Karpas-422 (cell line): ENCODE data around the gene SLC25A22. TPM values are rescaled to one million over a fixed set of nuclear protein-coding genes. Genes with fewer than 3 reads are reported as not detected.
A peak's percentile ranks its signal among the peaks of the same experiment; 100 is the strongest.

ENCODE experiments used
- DNase-seq: peaks from one replicate; pipeline ENCODE4 v3.0.0-alpha.2; 2015
- H2AFZ ChIP-seq: fragments of 200-600 bp; sonication (generic); 2 replicates; pipeline ENCODE4 v1.6.1; 2014; ENCODE audit warnings: antibody characterized with exemption, low read length, mixed read lengths
- H3K27ac ChIP-seq: fragments of 200-600 bp; sonication (generic); 2 replicates; pipeline ENCODE4 v1.5.1; 2014; ENCODE audit warnings: mild to moderate bottlenecking, low read length, moderate library complexity
- H3K27me3 ChIP-seq: fragments of 200-600 bp; sonication (generic); 2 replicates; pipeline ENCODE4 v1.6.1; 2014; ENCODE audit warnings: low read length, mixed read lengths
- H3K36me3 ChIP-seq: fragments of 200-600 bp; sonication (generic); 2 replicates; pipeline ENCODE4 v1.6.1; 2014; ENCODE audit warnings: low read length, mixed read lengths; ENCODE audit not compliant: insufficient read depth
- H3K4me1 ChIP-seq: fragments of 200-600 bp; sonication (generic); 2 replicates; pipeline ENCODE4 v1.6.1; 2014; ENCODE audit warnings: mild to moderate bottlenecking, low read length, mixed read lengths
- H3K4me2 ChIP-seq: fragments of 200-600 bp; sonication (generic); 2 replicates; pipeline ENCODE4 v1.6.1; 2014; ENCODE audit warnings: low read length, low read depth, mild to moderate bottlenecking; ENCODE audit not compliant: poor library complexity, severe bottlenecking
- H3K4me3 ChIP-seq: fragments of 200-600 bp; sonication (generic); 2 replicates; pipeline ENCODE4 v1.5.1; 2014; ENCODE audit warnings: mild to moderate bottlenecking, antibody characterized with exemption, low read length, mixed read lengths
- H3K79me2 ChIP-seq: fragments of 200-600 bp; sonication (generic); 2 replicates; pipeline ENCODE4 v1.6.1; 2014; ENCODE audit warnings: mild to moderate bottlenecking, low read length, mixed read lengths
- H3K9ac ChIP-seq: fragments of 200-600 bp; sonication (generic); 2 replicates; pipeline ENCODE4 v1.6.0; 2014; ENCODE audit warnings: low read length
- H3K9me2 ChIP-seq: fragments of 200-600 bp; sonication (generic), shearing (Covaris generic); replicated peaks from 2 replicates; pipeline ENCODE4 v1.6.0; 2014; ENCODE audit warnings: mild to moderate bottlenecking, low read length, moderate library complexity; ENCODE audit not compliant: insufficient read depth
- H3K9me3 ChIP-seq: fragments of 300-700, 200-600 bp; sonication (generic); 2 replicates; pipeline ENCODE4 v1.6.1; 2014; ENCODE audit warnings: low read length, mixed read lengths
- H4K20me1 ChIP-seq: fragments of 200-600 bp; sonication (generic); 2 replicates; pipeline ENCODE4 v1.6.1; 2014; ENCODE audit warnings: mild to moderate bottlenecking, antibody characterized with exemption, low read length, low read depth; ENCODE audit not compliant: insufficient read depth
- total RNA-seq: library from RNA; depleted of rRNA; stranded (reverse); fragments of >200 nt; shearing (Covaris generic); gene quantifications from 2 replicates; pipeline ENCODE4 v1.2.3, GENCODE V29; 2014; ENCODE audit warnings: low replicate concordance

SLC25A22 gene
- total RNA-seq, 1 experiment from 2014 or later, result 9.3 TPM

- H3K4me1 ChIP-seq, result peaks cover 56% of the 10 kb centered on the region
- H4K20me1 ChIP-seq, result peaks cover 28% of the 10 kb centered on the region; the same call in 1 of the 2 replicates
- no peak overlapping the region for H3K4me2 ChIP-seq
- peak; percentile 44 for DNase-seq
- no peaks in the 10 kb centered on the region for H3K36me3 ChIP-seq
- no peaks in the 10 kb centered on the region for H3K27me3 ChIP-seq
- H3K9ac ChIP-seq, result no peak overlapping the region
- H3K9me2 ChIP-seq, result no peaks in the 10 kb centered on the region
- no peak overlapping the region for H3K4me3 ChIP-seq
- no peak overlapping the region for H3K27ac ChIP-seq
- H2AFZ ChIP-seq, result no peak overlapping the region
- H3K9me3 ChIP-seq, result no peaks in the 10 kb centered on the region
- no peaks in the 10 kb centered on the region for H3K79me2 ChIP-seq
Measured at GRCh38 chr11:831118-831864, 33.2 kb upstream of the SLC25A22 start.

DNA sequence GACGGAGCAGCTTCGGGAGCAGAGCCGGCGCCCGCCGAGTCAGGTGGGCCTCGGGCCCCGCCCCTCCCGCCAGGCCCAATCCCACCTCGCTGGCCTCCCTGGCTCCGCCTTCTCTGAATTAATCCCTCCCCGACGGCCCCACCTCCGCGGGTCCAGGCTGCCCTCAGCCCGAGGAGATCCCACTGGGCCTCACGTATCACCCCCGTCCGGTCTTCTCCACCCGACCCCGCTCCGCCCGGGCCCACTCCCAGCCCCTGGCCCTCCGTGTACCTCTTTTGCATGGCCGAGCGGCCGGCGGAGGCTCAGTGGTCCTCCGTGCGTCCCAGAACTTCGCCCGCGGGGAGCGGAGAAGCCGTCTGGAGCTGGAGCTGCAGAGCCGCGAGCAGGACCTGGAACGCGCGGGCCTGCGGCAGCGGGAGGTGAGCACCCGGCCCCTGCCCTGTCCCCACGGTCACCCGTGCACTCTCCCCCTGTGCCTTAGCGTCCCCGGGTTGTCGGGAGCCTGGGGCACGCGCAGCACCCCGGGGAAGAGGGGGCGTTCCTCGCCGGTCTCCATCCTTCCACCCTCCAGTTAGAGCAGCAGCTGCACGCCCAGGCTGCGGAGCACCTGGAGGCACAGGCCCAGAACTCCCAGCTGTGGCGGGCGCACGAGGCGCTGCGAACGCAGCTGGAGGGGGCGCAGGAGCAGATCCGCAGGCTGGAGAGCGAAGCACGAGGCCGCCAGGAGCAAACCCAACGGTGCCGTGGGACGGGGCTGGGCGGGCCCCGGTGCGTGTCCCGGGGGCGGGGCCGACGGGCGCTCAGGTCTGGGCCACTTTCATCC is 32.4 kb upstream of the SLC25A22 start:
- DNase-seq, result peak; percentile 92
- no peaks in the 10 kb centered on the region for H3K9me2 ChIP-seq
- no peak overlapping the region for H2AFZ ChIP-seq
- H3K9me3 ChIP-seq, result no peaks in the 10 kb centered on the region
- H3K79me2 ChIP-seq, result no peaks in the 10 kb centered on the region
- H3K36me3 ChIP-seq, result no peaks in the 10 kb centered on the region
- H3K27ac ChIP-seq, result no peak overlapping the region
- peaks cover 56% of the 10 kb centered on the region for H3K4me1 ChIP-seq
- H3K4me3 ChIP-seq, result peak overlapping the region; percentile 68
- H4K20me1 ChIP-seq, result peaks cover 34% of the 10 kb centered on the region
- peak overlapping the region; percentile 63; the same call in 1 of the 2 replicates for H3K9ac ChIP-seq
- no peaks in the 10 kb centered on the region for H3K27me3 ChIP-seq
- H3K4me2 ChIP-seq, result peak overlapping the region; percentile 90

GRCh38 chr11:829847-830294 is 31.8 kb upstream of the SLC25A22 start:
- Histone ChIP-seq H3K4me3 (peak overlapping the region; percentile 68), H3K27me3 (no peaks in the 10 kb centered on the region), H3K4me1 (peaks cover 56% of the 10 kb centered on the region)

DNA sequence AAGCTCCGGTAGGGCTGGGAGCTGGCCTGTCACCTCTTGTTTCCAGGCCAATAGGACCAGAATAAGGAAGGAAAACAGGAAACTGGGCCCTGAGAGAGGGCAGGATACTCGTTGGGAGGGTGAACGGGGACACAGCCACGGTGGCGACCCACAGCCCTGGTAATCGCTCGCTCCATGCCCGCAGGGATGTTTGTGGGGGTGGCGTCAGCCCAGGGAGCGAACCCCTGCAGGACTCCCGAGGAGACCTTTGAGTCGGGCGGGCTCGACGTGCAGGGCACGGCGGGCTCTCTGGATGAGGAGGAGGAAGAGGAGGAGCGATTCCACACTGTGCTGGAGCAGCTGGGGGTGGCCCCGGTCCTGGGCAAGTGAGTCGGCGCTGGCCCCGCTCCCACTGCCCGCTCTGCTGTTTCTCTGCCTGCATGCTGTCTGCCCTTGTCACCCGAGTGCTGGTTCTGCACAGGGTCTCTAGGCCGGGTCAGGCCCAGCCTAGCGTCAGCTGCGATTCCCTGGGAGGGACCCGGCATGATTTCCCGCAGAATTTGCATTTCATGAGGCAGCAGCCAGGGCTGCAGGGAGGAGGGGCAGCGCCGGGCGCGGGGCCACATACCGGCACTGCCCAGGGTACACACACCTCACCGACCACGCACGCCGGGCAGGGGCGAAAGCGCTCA is 31.2 kb upstream of the SLC25A22 start:
- Histone ChIP-seq H3K36me3 (no peaks in the 10 kb centered on the region), H3K4me3 (peak overlapping the region; percentile 68), H2AFZ (no peak overlapping the region), H4K20me1 (peaks cover 38% of the 10 kb centered on the region), H3K9me3 (no peaks in the 10 kb centered on the region), H3K4me1 (peaks cover 56% of the 10 kb centered on the region), H3K79me2 (no peaks in the 10 kb centered on the region), H3K9ac (peak overlapping the region; percentile 63), H3K27me3 (no peaks in the 10 kb centered on the region), H3K27ac (no peak overlapping the region), H3K4me2 (peak overlapping the region; percentile 90), H3K9me2 (no peaks in the 10 kb centered on the region)
- DNase-seq, result peak; percentile 65

More at GRCh38 chr11:829847-830294, 31.8 kb upstream of the SLC25A22 start:
- H3K4me2 ChIP-seq, result peak overlapping the region; percentile 90
- H3K79me2 ChIP-seq, result no peaks in the 10 kb centered on the region
- DNase-seq, result no peak
- no peaks in the 10 kb centered on the region for H3K9me3 ChIP-seq
- no peaks in the 10 kb centered on the region for H3K9me2 ChIP-seq
- no peak overlapping the region for H3K27ac ChIP-seq
- peak overlapping the region; percentile 63 for H3K9ac ChIP-seq
- H4K20me1 ChIP-seq, result peaks cover 39% of the 10 kb centered on the region
- H3K36me3 ChIP-seq, result no peaks in the 10 kb centered on the region
- no peak overlapping the region for H2AFZ ChIP-seq

DNA sequence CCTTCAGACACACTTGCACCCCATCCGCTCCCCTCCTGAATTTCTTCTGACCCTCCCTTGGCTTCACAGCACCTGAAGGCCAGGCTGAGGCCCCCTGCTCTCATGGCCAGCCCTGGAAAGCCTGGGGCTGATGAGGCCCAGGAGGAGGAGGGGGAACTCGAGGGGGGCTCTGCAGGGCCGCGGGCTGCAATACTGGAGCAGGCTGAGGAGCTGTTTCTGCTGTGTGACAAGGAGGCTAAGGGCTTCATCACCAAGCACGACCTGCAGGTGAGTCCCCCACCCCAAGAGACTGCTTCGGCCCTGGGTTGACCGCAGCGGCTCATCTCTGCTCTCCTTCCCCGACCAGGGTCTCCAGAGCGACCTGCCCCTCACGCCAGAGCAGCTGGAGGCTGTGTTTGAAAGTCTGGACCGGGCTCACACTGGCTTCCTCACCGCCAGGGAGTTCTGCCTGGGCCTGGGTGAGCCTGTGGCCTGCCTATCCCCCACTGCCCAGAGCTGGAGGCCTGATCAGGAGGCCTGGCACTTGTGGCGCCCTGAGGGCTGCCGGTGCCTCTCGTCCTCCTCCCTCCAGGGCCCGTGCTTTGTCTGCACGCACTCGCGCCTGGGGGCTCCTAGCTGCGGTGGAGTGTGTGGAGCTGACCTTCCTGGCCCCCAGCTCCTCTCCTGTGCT is 30.6 kb upstream of the SLC25A22 start:
- Histone ChIP-seq H3K36me3 (no peaks in the 10 kb centered on the region), H3K27ac (no peak overlapping the region), H3K4me2 (peak overlapping the region; percentile 90), H3K4me3 (no peak overlapping the region), H2AFZ (no peak overlapping the region), H3K27me3 (no peaks in the 10 kb centered on the region), H3K9me3 (no peaks in the 10 kb centered on the region), H4K20me1 (peaks cover 36% of the 10 kb centered on the region), H3K79me2 (no peaks in the 10 kb centered on the region), H3K9me2 (no peaks in the 10 kb centered on the region), H3K4me1 (peaks cover 54% of the 10 kb centered on the region), H3K9ac (no peak overlapping the region)
- no peak for DNase-seq

DNA sequence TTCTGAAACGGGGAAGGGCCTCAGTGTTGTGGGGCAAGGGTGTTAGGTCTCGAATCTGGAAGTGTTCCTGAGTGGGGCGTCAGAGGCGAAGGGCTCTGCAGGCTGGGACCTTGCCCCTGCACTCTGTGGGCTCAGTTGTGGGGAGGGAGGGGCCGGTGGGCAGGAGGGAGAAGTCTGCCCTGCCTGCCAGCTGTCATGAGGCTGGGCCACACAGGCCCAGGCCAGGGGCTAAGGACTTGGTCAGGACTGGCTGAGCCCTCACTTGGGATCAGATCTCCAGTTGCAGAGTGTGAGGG is 29.8 kb upstream of the SLC25A22 start, which contains the start of gene CRACR2B:
Gene CRACR2B, plus strand, starts transcription at position 23 of the 296 bp plus-strand sequence. CDS start 689 bp downstream, outside the sequence.
- no peak for DNase-seq
- no peaks in the 10 kb centered on the region for H3K9me3 ChIP-seq
- peak within 1 kb of the TSS; percentile 70 for H3K4me3 ChIP-seq

GRCh38 chr11:827146-827896 is 29.2 kb upstream of the SLC25A22 start:
- Histone ChIP-seq H4K20me1 (peaks cover 33% of the 10 kb centered on the region), H3K27ac (no peak overlapping the region), H3K4me3 (peak overlapping the region; percentile 70)

More for the DNA sequence above, 29.8 kb upstream of the SLC25A22 start, which contains the start of gene CRACR2B:
- Histone ChIP-seq H3K4me1 (peaks cover 48% of the 10 kb centered on the region), H3K9ac (peak within 1 kb of the TSS; percentile 64), H3K9me2 (no peaks in the 10 kb centered on the region), H3K27ac (no peak within 1 kb of the TSS), H3K27me3 (no peaks in the 10 kb centered on the region), H3K4me2 (peak within 1 kb of the TSS; percentile 78), H3K36me3 (no peaks in the 10 kb centered on the region), H3K79me2 (no peaks in the 10 kb centered on the region), H4K20me1 (peaks cover 33% of the 10 kb centered on the region), H2AFZ (peak within 1 kb of the TSS; percentile 42; the same call in 1 of the 2 replicates)

More at GRCh38 chr11:827146-827896, 29.2 kb upstream of the SLC25A22 start:
- Histone ChIP-seq H3K9ac (peak overlapping the region; percentile 64), H3K27me3 (no peaks in the 10 kb centered on the region), H3K4me1 (peaks cover 45% of the 10 kb centered on the region), H3K79me2 (no peaks in the 10 kb centered on the region), H3K4me2 (peak overlapping the region; percentile 78), H2AFZ (peak overlapping the region; percentile 42; the same call in 1 of the 2 replicates), H3K36me3 (no peaks in the 10 kb centered on the region), H3K9me2 (no peaks in the 10 kb centered on the region), H3K9me3 (no peaks in the 10 kb centered on the region)
- peak; percentile 64 for DNase-seq
